GM21825 (cell line): ENCODE measurements around the gene RINL.
"Not testable (repeated sequence)": the region's sequence is repeated elsewhere in the genome, so short reads cannot be mapped to it uniquely, and the experiment has no call there.

Experiments used
- ATAC-seq: cut with Tn5 transposase; IDR thresholded peaks from one replicate; pipeline ENCODE4 v1.9.1; 2021; ENCODE audit warnings: mild to moderate bottlenecking, moderate library complexity; ENCODE audit not compliant: unreplicated experiment

The RINL gene

GRCh38 chr19:38907227-38907626 is 29.2 kb upstream of the RINL start:
- no peak for ATAC-seq

GRCh38 chr19:38905620-38906019 is 27.5 kb upstream of the RINL start:
- no peak for ATAC-seq

GRCh38 chr19:38904581-38905539 is 26.8 kb upstream of the RINL start:
- no peak for ATAC-seq

GRCh38 chr19:38901683-38902082 is 23.6 kb upstream of the RINL start:
- no peak for ATAC-seq

- no peak for ATAC-seq
Measured at GRCh38 chr19:38900743-38901190, 22.7 kb upstream of the RINL start.

GRCh38 chr19:38900202-38900629 is 22.1 kb upstream of the RINL start:
- ATAC-seq, result no peak

- ATAC-seq, result peak; percentile 90
Measured at GRCh38 chr19:38899447-38900201, 21.5 kb upstream of the RINL start, which contains the start of the genes NFKBIB and SIRT2. Gene NFKBIB (plus strand): TSS chr19:38899969. CDS start chr19:38900033, 64 bp downstream. Gene SIRT2 (minus strand): TSS chr19:38899618. CDS start chr19:38899521, 97 bp downstream.

GRCh38 chr19:38898788-38899446 is 20.8 kb upstream of the RINL start:
- no peak for ATAC-seq

- no peak for ATAC-seq
Measured at GRCh38 chr19:38894968-38895367, 16.9 kb upstream of the RINL start.

- no peak for ATAC-seq
Measured at GRCh38 chr19:38893341-38893771, 15.3 kb upstream of the RINL start.

- no peak for ATAC-seq
Measured at GRCh38 chr19:38892841-38893240, 14.8 kb upstream of the RINL start.

GRCh38 chr19:38891771-38892170 is 13.7 kb upstream of the RINL start:
- no peak for ATAC-seq

GRCh38 chr19:38890686-38891085 is 12.6 kb upstream of the RINL start:
- ATAC-seq, result no peak

- ATAC-seq, result no peak
Measured at GRCh38 chr19:38889803-38890202, 11.7 kb upstream of the RINL start.

GRCh38 chr19:38888876-38889275 is 10.8 kb upstream of the RINL start:
- ATAC-seq, result no peak

- not testable (repeated sequence) for ATAC-seq
Measured at GRCh38 chr19:38884691-38885090, 6.6 kb upstream of the RINL start.

- ATAC-seq, result no peak
Measured at GRCh38 chr19:38883286-38883685, 5.2 kb upstream of the RINL start.

GRCh38 chr19:38880882-38881609 is 3.0 kb upstream of the RINL start:
- no peak for ATAC-seq

- ATAC-seq, result no peak
Measured at GRCh38 chr19:38880076-38880881, 2.2 kb upstream of the RINL start.

- ATAC-seq, result no peak
Measured at GRCh38 chr19:38879400-38879751, 1.3 kb upstream of the RINL start.
